IMR-90 (cell line): ENCODE results near the gene PHF14. TPM values are rescaled to one million over a fixed set of nuclear protein-coding genes. Genes with fewer than 3 reads are reported as not detected.

ENCODE experiments used
- ATAC-seq: fragments of 200-7000 bp; cut with Tn5 transposase; 2 replicates; pipeline ENCODE4 v1.9.1; 2020; ENCODE audit warnings: low read depth, mild to moderate bottlenecking, moderate library complexity
- BruUV-seq: library from RNA; stranded (reverse); fragments of 400-500 nt; replicated peaks from 2 replicates; lab custom pipeline; 2021; lab: Mats Ljungman, UMichigan
- CTCF ChIA-PET: fragments of 300-600 bp; formaldehyde crosslinking; extraction: SDS; loops from one replicate; lab custom pipeline; 2021; ENCODE audit warnings: antibody characterized with exemption; lab: Yijun Ruan, JAX
- POLR2A ChIA-PET: fragments of 300-600 bp; sonication (Branson Sonifier 250); formaldehyde crosslinking; loops from one replicate; lab custom pipeline; 2022; ENCODE audit warnings: antibody characterized with exemption; ENCODE audit not compliant: unreplicated experiment; lab: Charles Lee
- DNase-seq: peaks from one replicate; pipeline ENCODE4 v3.0.0; 2013
- H2AFZ ChIP-seq: replicated peaks from 2 replicates; pipeline ENCODE3; 2013; ENCODE audit warnings: low read length, mild to moderate bottlenecking; ENCODE audit not compliant: poor library complexity
- H2AK5ac ChIP-seq: 2 replicates; pipeline ENCODE4 v1.6.1; 2013; ENCODE audit warnings: low read depth, low read length, inconsistent platforms
- H2AK9ac ChIP-seq: replicated peaks from 2 replicates; pipeline ENCODE3; 2013; ENCODE audit warnings: mild to moderate bottlenecking, low read depth, low read length, moderate library complexity; ENCODE audit not compliant: poor library complexity
- H2BK120ac ChIP-seq: 2 replicates; pipeline ENCODE4 v1.6.1; 2013; ENCODE audit warnings: low read depth, low read length, inconsistent platforms
- H2BK15ac ChIP-seq: 3 replicates; pipeline ENCODE4 v1.6.1; 2013; ENCODE audit warnings: low read depth, low read length, inconsistent platforms
- H2BK20ac ChIP-seq: 2 replicates; pipeline ENCODE4 v1.6.1; 2013; ENCODE audit warnings: low read depth, mild to moderate bottlenecking, inconsistent platforms, low read length, moderate library complexity
- H2BK5ac ChIP-seq: 2 replicates; pipeline ENCODE4 v1.6.1; 2013; ENCODE audit warnings: mild to moderate bottlenecking, low read depth, low read length, inconsistent platforms; ENCODE audit not compliant: poor library complexity, severe bottlenecking
- H3K14ac ChIP-seq: replicated peaks from 2 replicates; pipeline ENCODE4 v1.6.1; 2013; ENCODE audit warnings: low read depth, low read length, inconsistent platforms
- H3K18ac ChIP-seq: 2 replicates; pipeline ENCODE4 v1.6.1; 2013; ENCODE audit warnings: low read depth, low read length, control low read depth
- H3K23ac ChIP-seq: 2 replicates; pipeline ENCODE4 v1.6.1; 2013; ENCODE audit warnings: low read depth, low read length, inconsistent platforms
- H3K27ac ChIP-seq: 2 replicates; pipeline ENCODE4 v1.5.1; 2013; ENCODE audit warnings: mild to moderate bottlenecking, control low read depth, low read length; ENCODE audit not compliant: insufficient read depth
- H3K27me3 ChIP-seq: 2 replicates; pipeline ENCODE4 v1.6.1; 2013; ENCODE audit warnings: low read length; ENCODE audit not compliant: control insufficient read depth, insufficient read depth
- H3K36me3 ChIP-seq: 2 replicates; pipeline ENCODE4 v1.6.1; 2013; ENCODE audit warnings: low read length, mixed read lengths; ENCODE audit not compliant: control insufficient read depth, insufficient read depth
- H3K4ac ChIP-seq: 2 replicates; pipeline ENCODE4 v1.6.1; 2013; ENCODE audit warnings: low read depth, low read length, inconsistent platforms
- H3K4me1 ChIP-seq: 2 replicates; pipeline ENCODE4 v1.6.1; 2013; ENCODE audit warnings: low read length, mixed read lengths; ENCODE audit not compliant: control insufficient read depth, insufficient read depth
- H3K4me2 ChIP-seq: 2 replicates; pipeline ENCODE4 v1.6.1; 2013; ENCODE audit warnings: low read depth, mild to moderate bottlenecking, control low read depth, low read length, moderate library complexity
- H3K4me3 ChIP-seq: 2 replicates; pipeline ENCODE4 v1.5.1; 2013; ENCODE audit warnings: low read depth, mild to moderate bottlenecking, control low read depth, low read length, moderate library complexity; ENCODE audit not compliant: insufficient read depth
- H3K56ac ChIP-seq: 2 replicates; pipeline ENCODE4 v1.6.1; 2013; ENCODE audit warnings: low read length, inconsistent platforms; ENCODE audit not compliant: insufficient read depth; ENCODE audit errors: extremely low read depth
- H3K79me1 ChIP-seq, 2 experiments: 2 replicates each; pipeline ENCODE4 v1.6.1; 2013; ENCODE audit warnings: low read length in 2 of 2, inconsistent platforms in 1 of 2, low read depth in 1 of 2
- H3K9ac ChIP-seq: 2 replicates; pipeline ENCODE4 v1.6.1; 2013; ENCODE audit warnings: low read depth, low read length, control low read depth
- H3K9me1 ChIP-seq: 2 replicates; pipeline ENCODE4 v1.6.1; 2013; ENCODE audit warnings: low read length, inconsistent platforms; ENCODE audit not compliant: insufficient read depth
- H3K9me3 ChIP-seq: 2 replicates; pipeline ENCODE4 v1.6.1; 2013; ENCODE audit warnings: low read length; ENCODE audit not compliant: control insufficient read depth, insufficient read depth
- H4K20me1 ChIP-seq: 2 replicates; pipeline ENCODE4 v1.6.1; 2013; ENCODE audit warnings: low read length, inconsistent platforms; ENCODE audit not compliant: insufficient read depth
- H4K5ac ChIP-seq: 2 replicates; pipeline ENCODE4 v1.6.1; 2013; ENCODE audit warnings: mild to moderate bottlenecking, low read depth, low read length, control low read depth
- H4K8ac ChIP-seq, 2 experiments: 2 replicates each; pipeline ENCODE4 v1.6.1; 2013; ENCODE audit warnings: low read depth in 2 of 2, low read length in 2 of 2, control low read depth in 1 of 2, inconsistent platforms in 1 of 2
- H4K91ac ChIP-seq: 2 replicates; pipeline ENCODE4 v1.6.1; 2013; ENCODE audit warnings: low read depth, low read length, inconsistent platforms; ENCODE audit not compliant: insufficient read depth
- BHLHE40 ChIP-seq: fragments of 150-350 bp; IDR thresholded peaks from 2 replicates; pipeline ENCODE4 v1.6.1; 2016; ENCODE audit warnings: mild to moderate bottlenecking, low read depth, low read length
- CEBPB ChIP-seq: IDR thresholded peaks from 2 replicates; pipeline ENCODE4 v1.6.1; 2012; ENCODE audit warnings: low read depth, low read length, improper control_type of control experiment
- CHD1 ChIP-seq: IDR thresholded peaks from 2 replicates; pipeline ENCODE4 v1.6.1; 2012; ENCODE audit warnings: low read depth, low read length, improper control_type of control experiment
- ELK1 ChIP-seq: fragments of 150-350 bp; IDR thresholded peaks from 2 replicates; pipeline ENCODE4 v1.6.1; 2016; ENCODE audit warnings: low read depth, mild to moderate bottlenecking, low read length, moderate library complexity, borderline replicate concordance
- FOS ChIP-seq: fragments of 150-350 bp; IDR thresholded peaks from 2 replicates; pipeline ENCODE4 v1.6.1; 2016; ENCODE audit warnings: low read depth, low read length
- MAFK ChIP-seq: IDR thresholded peaks from 2 replicates; pipeline ENCODE4 v1.6.1; 2012; ENCODE audit warnings: low read depth, low read length, improper control_type of control experiment
- MAZ ChIP-seq: IDR thresholded peaks from 2 replicates; pipeline ENCODE4 v1.6.1; 2012; ENCODE audit warnings: low read depth, mild to moderate bottlenecking, low read length, improper control_type of control experiment, moderate library complexity, borderline replicate concordance
- MXI1 ChIP-seq: IDR thresholded peaks from 2 replicates; pipeline ENCODE4 v1.6.1; 2012; ENCODE audit warnings: low read depth, mild to moderate bottlenecking, low read length, moderate library complexity, borderline replicate concordance
- NFE2L2 ChIP-seq: fragments of 150-350 bp; IDR thresholded peaks from 2 replicates; pipeline ENCODE4 v1.6.1; 2016; ENCODE audit warnings: low read depth, mild to moderate bottlenecking, low read length
- POLR2A ChIP-seq: IDR thresholded peaks from 2 replicates; pipeline ENCODE4 v1.6.1; 2012; ENCODE audit warnings: mild to moderate bottlenecking, low read depth, low read length
- RAD21 ChIP-seq: IDR thresholded peaks from 2 replicates; pipeline ENCODE4 v1.6.1; 2012; ENCODE audit warnings: low read length, improper control_type of control experiment
- RCOR1 ChIP-seq: IDR thresholded peaks from 2 replicates; pipeline ENCODE4 v1.6.1; 2012; ENCODE audit warnings: mild to moderate bottlenecking, low read length, improper control_type of control experiment; ENCODE audit not compliant: insufficient replicate concordance
- RFX5 ChIP-seq: IDR thresholded peaks from 2 replicates; pipeline ENCODE4 v1.8.0; 2012; ENCODE audit warnings: low read depth, mild to moderate bottlenecking, low read length, moderate library complexity
- SMC3 ChIP-seq: fragments of 150-350 bp; IDR thresholded peaks from 2 replicates; pipeline ENCODE4 v1.6.1; 2016; ENCODE audit warnings: low read depth, mild to moderate bottlenecking, antibody characterized with exemption, low read length, moderate library complexity
- WGBS, 2 experiments: methylation state at CpG; one replicate each; pipeline versions ENCODE4 v1.1.5 to v1.1.7; 2013; ENCODE audit warnings: missing lambda C conversion rate in 2 of 2; ENCODE audit not compliant: insufficient read length in 1 of 2; ENCODE audit errors: extremely low coverage in 2 of 2; 5-methylcytosine and 5-hydroxymethylcytosine counted together
- dilution Hi-C: fragments of 300-500 bp; cut with HindIII; formaldehyde crosslinking; loops from one replicate; pipeline ENCODE4 v1.14.3; 2018; ENCODE audit warnings: low sequenced_read_pairs; ENCODE audit not compliant: unreplicated experiment
- in situ Hi-C: fragments of 300-500 bp; cut with MboI; formaldehyde crosslinking; loops from 3 replicates; pipeline ENCODE4 v1.14.3; 2019; ENCODE audit warnings: low sequenced_read_pairs, inconsistent platforms, mixed read lengths
- intact Hi-C: fragments of 100-400 bp; cut with micrococcal nuclease; formaldehyde crosslinking; loops from 2 replicates; pipeline ENCODE4 v1.10.0; 2022
- polyA plus RNA-seq, 3 experiments: library from polyadenylated mRNA; depleted of rRNA; stranded (reverse); fragments of >200 nt; gene quantifications; 2 replicates each; pipeline ENCODE4 v1.2.3, GENCODE V29; 2012; ENCODE audit warnings: low replicate concordance in 1 of 3
- total RNA-seq: library from RNA; depleted of rRNA; stranded (reverse); fragments of >200 nt; gene quantifications from 2 replicates; pipeline ENCODE4 v1.2.3, GENCODE V29; 2012
- TF ChIP-seq, protein P1 (sequence below): conservative IDR thresholded peaks from 2 replicates; pipeline ENCODE4 v1.5.1; 2012; ENCODE audit warnings: mild to moderate bottlenecking, low read depth, low read length, improper control_type of control experiment
- TF ChIP-seq, protein P2 (sequence below): fragments of 150-350 bp; IDR thresholded peaks from 2 replicates; pipeline ENCODE4 v1.6.1; 2017; ENCODE audit warnings: mild to moderate bottlenecking, antibody characterized with exemption, low read length, low read depth

Gene PHF14
- total and polyA plus RNA-seq, 2 of the 4 experiments (the other 2 are of a cell fraction): 8.7 to 17.2 TPM

- ChIA-PET POLR2A (no interaction called here), CTCF (no interaction called here)
- no CpG with 5 or more reads among the region's 1 CpG for WGBS, 2 experiments
These were observed 36.0 kb downstream of the PHF14 start for GRCh38 chr7:11009631-11010030.

More at GRCh38 chr7:11009631-11010030, 36.0 kb downstream of the PHF14 start:
- Histone ChIP-seq H4K8ac (no peak overlapping the region), H2BK120ac (no peak overlapping the region), H3K36me3 (peaks cover 11% of the 10 kb centered on the region), H4K5ac (no peak overlapping the region), H2BK5ac (no peak overlapping the region), H2AFZ (no peak overlapping the region), H3K9ac (no peak overlapping the region), H3K4me1 (no peaks in the 10 kb centered on the region), H3K27ac (no peak overlapping the region), H3K79me1 (peaks cover 8 to 12% of the 10 kb centered on the region in 2 experiments; a peak in 2 of 4 replicates), H3K56ac (no peak overlapping the region), H3K14ac (no peak overlapping the region), H2BK15ac (no peak overlapping the region), H4K20me1 (no peaks in the 10 kb centered on the region), H3K4me2 (no peak overlapping the region), H2AK9ac (no peak overlapping the region), H3K18ac (no peak overlapping the region), H3K9me1 (no peaks in the 10 kb centered on the region), H3K4ac (no peak overlapping the region), H2AK5ac (no peak overlapping the region), H3K27me3 (no peaks in the 10 kb centered on the region), H3K4me3 (no peak overlapping the region), H4K91ac (no peak overlapping the region), H3K23ac (no peak overlapping the region), H2BK20ac (no peak overlapping the region), H3K9me3 (no peaks in the 10 kb centered on the region)
- DNase-seq (no peak), ATAC-seq (no peak)
- in situ Hi-C loops (no loop called here), dilution Hi-C loops (no loop called here), intact Hi-C loops (no loop called here)
- BruUV-seq: no TSS peak
- TF ChIP-seq RAD21: no peak
- no peak for TF ChIP-seq CHD1
- TF ChIP-seq MAFK: no peak
- no peak for TF ChIP-seq POLR2A
- no peak for TF ChIP-seq SMC3
- TF ChIP-seq CEBPB: no peak
- TF ChIP-seq, protein P1, sequence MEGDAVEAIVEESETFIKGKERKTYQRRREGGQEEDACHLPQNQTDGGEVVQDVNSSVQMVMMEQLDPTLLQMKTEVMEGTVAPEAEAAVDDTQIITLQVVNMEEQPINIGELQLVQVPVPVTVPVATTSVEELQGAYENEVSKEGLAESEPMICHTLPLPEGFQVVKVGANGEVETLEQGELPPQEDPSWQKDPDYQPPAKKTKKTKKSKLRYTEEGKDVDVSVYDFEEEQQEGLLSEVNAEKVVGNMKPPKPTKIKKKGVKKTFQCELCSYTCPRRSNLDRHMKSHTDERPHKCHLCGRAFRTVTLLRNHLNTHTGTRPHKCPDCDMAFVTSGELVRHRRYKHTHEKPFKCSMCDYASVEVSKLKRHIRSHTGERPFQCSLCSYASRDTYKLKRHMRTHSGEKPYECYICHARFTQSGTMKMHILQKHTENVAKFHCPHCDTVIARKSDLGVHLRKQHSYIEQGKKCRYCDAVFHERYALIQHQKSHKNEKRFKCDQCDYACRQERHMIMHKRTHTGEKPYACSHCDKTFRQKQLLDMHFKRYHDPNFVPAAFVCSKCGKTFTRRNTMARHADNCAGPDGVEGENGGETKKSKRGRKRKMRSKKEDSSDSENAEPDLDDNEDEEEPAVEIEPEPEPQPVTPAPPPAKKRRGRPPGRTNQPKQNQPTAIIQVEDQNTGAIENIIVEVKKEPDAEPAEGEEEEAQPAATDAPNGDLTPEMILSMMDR: no peak
- TF ChIP-seq BHLHE40: no peak
- no peak for TF ChIP-seq NFE2L2
- TF ChIP-seq, protein P2, sequence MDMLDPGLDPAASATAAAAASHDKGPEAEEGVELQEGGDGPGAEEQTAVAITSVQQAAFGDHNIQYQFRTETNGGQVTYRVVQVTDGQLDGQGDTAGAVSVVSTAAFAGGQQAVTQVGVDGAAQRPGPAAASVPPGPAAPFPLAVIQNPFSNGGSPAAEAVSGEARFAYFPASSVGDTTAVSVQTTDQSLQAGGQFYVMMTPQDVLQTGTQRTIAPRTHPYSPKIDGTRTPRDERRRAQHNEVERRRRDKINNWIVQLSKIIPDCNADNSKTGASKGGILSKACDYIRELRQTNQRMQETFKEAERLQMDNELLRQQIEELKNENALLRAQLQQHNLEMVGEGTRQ: no peak
- TF ChIP-seq MAZ: no peak
- TF ChIP-seq RFX5: no peak
- TF ChIP-seq FOS: no peak
- TF ChIP-seq ELK1: no peak
- no peak for TF ChIP-seq MXI1
- no peak for TF ChIP-seq RCOR1
